MM.1S (cell line): ENCODE measurements around the gene FRMD8.

Experiments
- EZH2 ChIP-seq: fragments of 300-600 bp; sonication (generic); optimal IDR thresholded peaks from 2 replicates; pipeline ENCODE3; 2017; ENCODE audit warnings: low read depth, mild to moderate bottlenecking, antibody characterized with exemption, low read length, mixed read lengths
- EZH2phosphoT487 ChIP-seq: fragments of 300-600 bp; sonication (generic); IDR thresholded peaks from 2 replicates; pipeline ENCODE4 v1.6.1; 2018; ENCODE audit warnings: antibody characterized with exemption, low read length
- TF ChIP-seq, protein P1 (sequence below): fragments of 300-600 bp; sonication (generic); IDR thresholded peaks from 2 replicates; pipeline ENCODE4 v1.5.1; 2016; ENCODE audit warnings: antibody characterized with exemption, low read length, mixed read lengths

DNA sequence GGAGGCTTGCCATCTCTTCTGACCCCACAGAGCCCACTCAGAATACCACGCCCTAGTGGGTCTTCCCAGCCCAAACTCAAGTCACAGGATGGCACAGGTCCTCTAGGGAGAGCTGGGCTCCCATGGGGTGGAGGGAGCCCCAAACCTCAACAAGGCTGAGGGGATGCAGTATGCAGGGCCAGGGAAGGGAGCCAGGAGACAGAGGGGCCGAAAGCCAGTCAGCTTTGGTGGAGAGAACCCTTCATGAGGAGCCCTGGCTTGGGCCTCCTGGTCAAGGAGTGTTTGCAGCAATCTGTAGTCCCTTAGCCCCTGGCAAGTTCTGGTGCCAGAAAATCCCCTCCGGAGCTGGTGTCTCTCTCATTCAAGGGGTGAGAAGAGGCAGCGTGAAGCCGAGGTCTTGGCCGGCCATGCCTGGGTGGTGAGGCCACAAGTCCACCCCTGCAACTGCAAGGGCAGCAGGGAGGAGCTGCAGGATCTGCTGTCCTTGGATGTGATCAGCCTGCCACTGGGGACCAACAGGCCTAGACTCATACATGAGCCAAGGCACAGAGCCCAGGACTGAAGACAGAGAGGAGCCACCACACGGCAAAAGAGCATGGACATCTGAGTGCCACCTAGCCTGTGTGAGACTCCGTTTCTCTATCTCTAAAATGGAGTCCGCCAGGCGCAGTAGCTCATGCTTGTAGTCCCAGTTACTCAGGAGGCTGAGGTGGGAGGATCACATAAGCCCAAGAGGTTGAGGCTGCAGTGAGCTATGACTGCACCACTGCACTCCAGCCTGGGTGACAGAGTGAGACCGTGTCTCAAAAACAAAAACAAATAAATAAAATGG lies 60.2 kb downstream of the FRMD8 start:
- TF ChIP-seq, protein P1, sequence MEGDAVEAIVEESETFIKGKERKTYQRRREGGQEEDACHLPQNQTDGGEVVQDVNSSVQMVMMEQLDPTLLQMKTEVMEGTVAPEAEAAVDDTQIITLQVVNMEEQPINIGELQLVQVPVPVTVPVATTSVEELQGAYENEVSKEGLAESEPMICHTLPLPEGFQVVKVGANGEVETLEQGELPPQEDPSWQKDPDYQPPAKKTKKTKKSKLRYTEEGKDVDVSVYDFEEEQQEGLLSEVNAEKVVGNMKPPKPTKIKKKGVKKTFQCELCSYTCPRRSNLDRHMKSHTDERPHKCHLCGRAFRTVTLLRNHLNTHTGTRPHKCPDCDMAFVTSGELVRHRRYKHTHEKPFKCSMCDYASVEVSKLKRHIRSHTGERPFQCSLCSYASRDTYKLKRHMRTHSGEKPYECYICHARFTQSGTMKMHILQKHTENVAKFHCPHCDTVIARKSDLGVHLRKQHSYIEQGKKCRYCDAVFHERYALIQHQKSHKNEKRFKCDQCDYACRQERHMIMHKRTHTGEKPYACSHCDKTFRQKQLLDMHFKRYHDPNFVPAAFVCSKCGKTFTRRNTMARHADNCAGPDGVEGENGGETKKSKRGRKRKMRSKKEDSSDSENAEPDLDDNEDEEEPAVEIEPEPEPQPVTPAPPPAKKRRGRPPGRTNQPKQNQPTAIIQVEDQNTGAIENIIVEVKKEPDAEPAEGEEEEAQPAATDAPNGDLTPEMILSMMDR, result no peak
- TF ChIP-seq EZH2, result no peak
- no peak for TF ChIP-seq EZH2phosphoT487
